Activated naive CD4-positive, alpha-beta T cell treated with Interleukin-2 at 50 U/mL for 16 hours (primary cell): ENCODE data around the gene MPL.

Source experiments
- DNase-seq: peaks from one replicate; pipeline ENCODE4 v3.0.0-alpha.2; 2020

Gene MPL

DNA sequence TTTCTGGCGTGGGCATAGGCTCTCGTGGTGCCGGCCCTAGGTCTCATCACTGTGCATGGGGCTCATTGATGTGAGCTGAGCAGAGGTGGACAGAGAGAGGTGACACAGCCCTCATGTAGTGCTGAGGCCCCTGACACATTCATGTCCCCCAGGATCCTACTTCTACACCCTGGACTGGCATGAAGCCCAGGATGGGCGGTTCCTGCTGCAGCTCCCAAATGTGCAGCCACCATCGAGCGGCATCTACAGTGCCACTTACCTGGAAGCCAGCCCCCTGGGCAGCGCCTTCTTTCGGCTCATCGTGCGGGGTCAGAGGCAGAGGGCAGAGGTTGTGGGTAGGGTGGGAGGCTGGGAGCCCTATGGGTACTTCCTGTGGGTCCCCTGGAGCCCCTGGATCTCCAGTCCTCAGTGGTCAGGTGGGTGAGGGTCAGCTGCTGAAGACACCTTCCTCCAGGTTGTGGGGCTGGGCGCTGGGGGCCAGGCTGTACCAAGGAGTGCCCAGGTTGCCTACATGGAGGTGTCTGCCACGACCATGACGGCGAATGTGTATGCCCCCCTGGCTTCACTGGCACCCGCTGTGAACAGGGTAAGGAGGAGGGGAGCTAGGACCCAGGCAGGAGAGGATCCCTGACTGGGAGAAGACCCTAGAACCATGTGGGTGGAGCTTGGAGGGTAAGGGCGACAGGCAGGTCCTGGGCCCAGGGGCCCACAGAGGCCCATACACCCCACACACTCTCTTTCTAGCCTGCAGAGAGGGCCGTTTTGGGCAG lies 30.7 kb upstream of the MPL start:
- DNase-seq, result no peak

GRCh38 chr1:43307458-43308158 lies 30.0 kb upstream of the MPL start:
- DNase-seq, result no peak

DNA sequence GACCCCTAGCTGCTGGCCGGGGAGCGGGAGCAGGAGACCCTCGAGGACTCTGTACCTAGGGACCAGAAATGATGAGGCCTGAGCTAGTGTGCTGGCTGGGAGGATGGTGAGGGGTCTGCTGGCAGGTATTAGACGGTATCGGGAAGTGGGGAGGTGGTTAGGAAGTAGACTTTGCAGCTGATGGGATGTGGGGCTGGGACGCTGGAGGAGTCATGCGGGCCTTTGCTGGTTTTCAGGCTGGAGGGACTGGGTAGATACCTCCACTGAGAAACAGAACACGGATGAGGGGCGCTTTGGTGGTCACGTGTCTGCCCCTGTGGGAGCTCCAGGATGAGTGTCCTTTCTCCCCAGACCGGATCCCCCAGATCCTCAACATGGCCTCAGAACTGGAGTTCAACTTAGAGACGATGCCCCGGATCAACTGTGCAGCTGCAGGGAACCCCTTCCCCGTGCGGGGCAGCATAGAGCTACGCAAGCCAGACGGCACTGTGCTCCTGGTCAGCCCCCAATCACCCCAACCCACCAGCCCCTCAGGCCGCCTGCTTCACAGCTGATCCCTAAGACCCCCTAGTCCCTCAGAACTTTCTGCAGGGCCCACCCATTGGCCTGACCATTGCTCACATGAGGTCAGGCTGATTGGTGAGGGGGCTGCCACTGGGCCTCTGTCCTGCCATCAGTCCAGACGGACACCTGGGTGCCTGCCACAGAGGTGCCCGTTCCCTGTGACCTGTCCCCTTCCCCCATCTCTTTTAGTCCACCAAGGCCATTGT lies 28.8 kb upstream of the MPL start:
- no peak for DNase-seq

DNA sequence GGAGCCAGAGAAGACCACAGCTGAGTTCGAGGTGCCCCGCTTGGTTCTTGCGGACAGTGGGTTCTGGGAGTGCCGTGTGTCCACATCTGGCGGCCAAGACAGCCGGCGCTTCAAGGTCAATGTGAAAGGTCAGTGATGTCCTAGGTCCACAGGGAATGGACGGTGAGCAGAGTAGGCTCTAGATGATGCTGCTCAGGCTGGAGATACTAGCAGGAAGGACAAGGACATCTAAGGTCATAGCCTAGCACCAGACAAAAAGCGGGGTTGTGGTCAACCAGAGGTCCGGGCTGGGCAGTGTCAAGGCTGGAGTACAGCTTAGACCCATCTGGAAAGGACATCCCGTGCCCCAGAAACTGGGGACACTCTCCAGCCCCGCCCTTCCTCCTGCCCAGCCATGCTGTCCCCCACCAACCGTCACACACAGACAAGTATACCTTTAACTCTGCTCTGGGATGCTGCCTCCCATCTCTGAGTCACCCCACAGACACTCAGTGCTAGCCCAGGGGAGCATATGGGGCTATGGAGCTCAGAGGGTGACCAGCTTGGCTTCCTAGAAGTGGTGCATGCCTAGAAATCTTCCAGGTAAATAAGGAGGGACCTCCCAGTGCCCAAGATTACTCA lies 28.1 kb upstream of the MPL start:
- DNase-seq, result no peak

DNA sequence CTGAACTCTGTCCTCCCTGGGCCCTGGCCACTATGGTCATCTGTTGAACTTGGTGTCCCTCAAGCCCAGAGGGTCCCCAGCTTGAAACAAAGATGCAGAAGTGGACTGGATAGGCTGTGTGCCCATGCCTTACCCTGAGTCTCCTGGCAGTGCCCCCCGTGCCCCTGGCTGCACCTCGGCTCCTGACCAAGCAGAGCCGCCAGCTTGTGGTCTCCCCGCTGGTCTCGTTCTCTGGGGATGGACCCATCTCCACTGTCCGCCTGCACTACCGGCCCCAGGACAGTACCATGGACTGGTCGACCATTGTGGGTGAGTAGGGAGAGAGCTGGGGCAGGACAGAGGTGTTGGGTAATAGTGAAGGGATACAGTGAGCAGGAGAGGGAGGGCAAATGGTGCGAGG lies 26.1 kb upstream of the MPL start:
- no peak for DNase-seq

GRCh38 chr1:43312212-43312623 lies 25.4 kb upstream of the MPL start:
- DNase-seq, result no peak

DNA sequence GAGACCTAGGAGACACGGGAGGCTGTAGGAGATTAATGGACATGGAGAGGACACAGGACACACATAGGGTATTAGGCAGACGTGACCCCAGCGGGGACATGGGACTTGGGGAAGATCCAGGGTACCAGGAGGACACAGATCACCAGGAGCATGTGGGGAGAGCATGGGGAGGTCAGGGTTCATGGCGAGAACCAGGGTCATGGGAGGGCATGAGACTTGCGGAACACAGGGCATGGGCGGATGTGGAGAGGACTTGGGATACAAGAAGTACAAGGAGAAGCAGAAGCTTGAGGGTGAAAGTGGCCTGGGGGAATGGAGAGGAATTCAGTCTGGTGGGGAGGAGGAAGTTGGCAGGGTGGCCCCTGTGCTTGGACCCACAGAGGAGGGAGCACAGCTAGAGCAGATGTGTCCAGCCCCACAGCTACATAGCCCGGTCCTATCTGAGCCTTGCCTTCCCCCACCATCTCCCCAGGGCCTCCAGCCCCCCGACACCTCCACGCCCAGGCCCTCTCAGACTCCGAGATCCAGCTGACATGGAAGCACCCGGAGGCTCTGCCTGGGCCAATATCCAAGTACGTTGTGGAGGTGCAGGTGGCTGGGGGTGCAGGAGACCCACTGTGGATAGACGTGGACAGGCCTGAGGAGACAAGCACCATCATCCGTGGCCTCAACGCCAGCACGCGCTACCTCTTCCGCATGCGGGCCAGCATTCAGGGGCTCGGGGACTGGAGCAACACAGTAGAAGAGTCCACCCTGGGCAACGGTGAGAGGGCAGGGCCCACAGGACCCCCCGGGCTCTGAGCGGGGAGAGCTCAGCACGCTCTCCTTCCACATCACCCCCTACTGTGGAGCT lies 24.7 kb upstream of the MPL start:
- DNase-seq, result no peak

- DNase-seq, result no peak
Observed at GRCh38 chr1:43313771-43314170, 23.8 kb upstream of the MPL start.

- DNase-seq, result no peak
Observed at GRCh38 chr1:43314233-43314632, 23.4 kb upstream of the MPL start.

- no peak for DNase-seq
Observed at GRCh38 chr1:43315481-43315880, 22.1 kb upstream of the MPL start.

GRCh38 chr1:43315963-43316737 lies 21.5 kb upstream of the MPL start:
- no peak for DNase-seq

DNA sequence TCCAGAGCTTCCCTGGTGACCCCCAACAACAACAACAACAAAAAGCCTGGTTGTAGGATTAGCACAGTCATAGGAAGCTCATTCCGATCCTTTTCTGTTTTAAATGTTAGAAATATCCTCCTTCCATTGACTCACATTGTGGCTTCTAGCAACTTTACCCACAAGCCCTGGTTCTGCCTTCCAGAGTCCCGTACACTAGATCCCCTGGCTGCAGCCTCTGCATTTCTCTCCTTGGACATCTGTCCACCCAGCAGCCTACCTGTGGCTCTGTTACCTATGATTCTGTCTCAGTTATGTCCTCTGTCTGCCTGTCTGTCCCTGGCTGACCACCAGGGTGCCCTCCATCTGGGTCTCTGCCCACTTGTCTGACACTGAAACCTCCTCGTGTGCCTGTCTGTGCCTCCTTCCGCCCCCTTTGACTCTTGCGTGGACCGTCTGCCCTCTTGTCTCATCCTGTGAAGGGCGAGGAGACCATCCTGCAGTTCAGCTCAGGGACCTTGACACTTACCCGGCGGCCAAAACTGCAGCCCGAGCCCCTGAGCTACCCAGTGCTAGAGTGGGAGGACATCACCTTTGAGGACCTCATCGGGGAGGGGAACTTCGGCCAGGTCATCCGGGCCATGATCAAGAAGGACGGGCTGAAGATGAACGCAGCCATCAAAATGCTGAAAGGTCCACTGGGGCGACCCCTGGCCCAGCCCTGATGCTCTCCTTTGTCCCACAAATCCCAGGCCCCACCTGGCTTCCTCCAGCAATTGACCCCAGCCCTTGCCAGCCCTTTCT lies 20.7 kb upstream of the MPL start:
- no peak for DNase-seq

DNA sequence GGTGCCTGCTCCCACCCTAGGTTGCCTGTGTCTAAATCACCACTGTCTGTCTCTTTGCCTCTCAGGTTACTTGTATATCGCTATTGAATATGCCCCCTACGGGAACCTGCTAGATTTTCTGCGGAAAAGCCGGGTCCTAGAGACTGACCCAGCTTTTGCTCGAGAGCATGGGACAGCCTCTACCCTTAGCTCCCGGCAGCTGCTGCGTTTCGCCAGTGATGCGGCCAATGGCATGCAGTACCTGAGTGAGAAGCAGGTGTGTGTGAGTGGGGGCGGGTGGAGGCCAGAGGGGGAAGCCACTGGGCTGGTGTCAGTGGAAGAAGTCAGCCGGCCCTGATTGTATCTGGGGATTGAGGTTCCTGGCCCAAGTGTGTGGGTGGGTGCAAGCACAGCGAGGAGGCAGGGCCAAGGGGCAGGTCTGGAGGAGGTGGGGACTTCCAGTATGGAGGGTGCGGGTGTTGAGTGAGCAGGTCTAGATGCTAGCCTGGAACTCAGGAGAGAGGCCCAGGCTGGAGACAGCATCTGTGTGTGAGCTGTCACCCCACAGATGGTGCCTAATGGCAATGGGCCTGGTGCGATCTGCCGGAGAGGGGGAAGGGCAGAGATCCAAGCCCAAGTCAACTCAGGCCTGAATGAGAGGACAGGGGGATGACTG lies 19.7 kb upstream of the MPL start:
- no peak for DNase-seq

- DNase-seq, result no peak
Observed at GRCh38 chr1:43318831-43319230, 18.8 kb upstream of the MPL start.

GRCh38 chr1:43319288-43319687 lies 18.3 kb upstream of the MPL start:
- no peak for DNase-seq

GRCh38 chr1:43319766-43320165 lies 17.9 kb upstream of the MPL start:
- DNase-seq, result no peak

DNA sequence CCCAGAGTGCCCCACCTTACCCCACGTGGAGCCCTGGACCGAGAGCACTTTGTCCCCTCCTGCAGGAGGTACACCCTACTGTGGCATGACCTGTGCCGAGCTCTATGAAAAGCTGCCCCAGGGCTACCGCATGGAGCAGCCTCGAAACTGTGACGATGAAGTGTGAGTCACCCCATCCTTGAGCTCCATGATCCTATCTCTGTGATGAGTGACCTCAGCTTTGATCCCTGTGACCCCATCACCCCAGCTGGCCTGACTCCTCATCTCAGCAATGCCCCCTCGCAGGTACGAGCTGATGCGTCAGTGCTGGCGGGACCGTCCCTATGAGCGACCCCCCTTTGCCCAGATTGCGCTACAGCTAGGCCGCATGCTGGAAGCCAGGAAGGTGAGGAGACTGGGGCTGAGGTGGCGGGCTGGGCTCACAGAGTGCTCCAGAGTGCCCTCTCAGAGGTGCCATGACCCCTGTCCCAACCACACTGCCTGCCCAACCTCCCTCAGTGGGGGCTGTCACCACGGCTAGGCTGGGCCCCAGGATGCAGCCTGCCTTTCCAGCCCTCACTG lies 16.2 kb upstream of the MPL start:
- DNase-seq, result no peak

GRCh38 chr1:43322506-43322905 lies 15.1 kb upstream of the MPL start:
- no peak for DNase-seq

GRCh38 chr1:43324810-43325209 lies 12.8 kb upstream of the MPL start:
- DNase-seq, result no peak

DNA sequence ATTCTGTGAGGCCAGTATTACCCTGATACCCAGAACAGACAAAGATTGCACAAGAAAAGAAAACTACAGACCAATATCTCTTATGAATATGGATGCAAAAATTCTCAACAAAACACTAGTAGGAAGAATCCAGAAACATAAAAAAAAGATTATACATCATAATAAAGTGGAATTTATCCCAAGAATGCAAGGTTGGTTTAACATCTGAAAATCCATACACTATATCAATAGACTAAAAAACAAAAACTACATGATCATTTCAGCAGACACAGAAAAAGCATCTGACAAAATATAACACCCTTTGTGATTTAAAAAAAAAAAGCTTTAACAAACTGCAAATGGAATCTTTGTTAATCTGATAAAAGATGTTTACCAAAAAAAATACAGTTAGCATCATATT lies 12.2 kb upstream of the MPL start:
- no peak for DNase-seq
